HepG2 (cell line): ENCODE data around the gene OR2AT4. TPM values are rescaled to one million over a fixed set of nuclear protein-coding genes. Genes with fewer than 3 reads are reported as not detected.

Source experiments
- ATAC-seq: fragments of 200-7000 bp; cut with Tn5 transposase; 3 replicates; pipeline ENCODE4 v1.9.1; 2020; ENCODE audit warnings: mild to moderate bottlenecking, moderate library complexity
- BruUV-seq: library from RNA; stranded (reverse); fragments of 400-500 nt; replicated peaks from 2 replicates; lab custom pipeline; 2021; lab: Mats Ljungman, UMichigan
- CTCF ChIA-PET: fragments of 300-600 bp; formaldehyde crosslinking; extraction: SDS; loops from one replicate; lab custom pipeline; 2021; ENCODE audit warnings: low total read pairs, inconsistent platforms, low intra/inter-chr PET ratio; lab: Yijun Ruan, JAX
- POLR2A ChIA-PET: fragments of 350-600 bp; sonication (Branson Sonifier 250); formaldehyde crosslinking; loops from one replicate; lab custom pipeline; 2020; ENCODE audit warnings: antibody characterized with exemption, inconsistent platforms; lab: Yijun Ruan, JAX
- DNase-seq: peaks from one replicate; pipeline ENCODE4 v3.0.0-alpha.2; 2015; ENCODE audit warnings: low spot score
- FAIRE-seq: peaks from 3 replicates; lab custom pipeline; 2011; peaks lifted over from hg19 to GRCh38; lab: Jason Lieb, UNC
- H2AFZ ChIP-seq: one replicate; pipeline ENCODE4 v1.6.1; 2011; ENCODE audit warnings: low read length, inconsistent platforms
- H3K27ac ChIP-seq: fragments of 300-600 bp; 3 replicates; pipeline ENCODE4 v1.8.0; 2011; ENCODE audit warnings: mixed run types, mild to moderate bottlenecking, mixed read lengths, low read length, inconsistent platforms; ENCODE audit not compliant: insufficient read depth; ENCODE audit errors: extremely low read length
- H3K27me3 ChIP-seq, 2 experiments: fragments of 200-600 bp in 1 of 2; 2 replicates in 1 of 2; 3 replicates in 1 of 2; pipeline versions ENCODE4 v1.6.0 to v1.8.0; 2011; ENCODE audit warnings: low read length in 2 of 2, mild to moderate bottlenecking in 2 of 2, moderate library complexity in 2 of 2, inconsistent platforms in 1 of 2; ENCODE audit not compliant: insufficient read depth in 2 of 2, control insufficient read depth in 1 of 2
- H3K36me3 ChIP-seq, 2 experiments: fragments of 200-600 bp in 1 of 2; replicated peaks in 1 of 2; 2 replicates in 1 of 2; 3 replicates in 1 of 2; pipeline versions ENCODE4 v1.5.1 to v1.8.0; 2011; ENCODE audit warnings: low read length in 2 of 2, inconsistent platforms in 1 of 2; ENCODE audit not compliant: insufficient read depth in 2 of 2, control insufficient read depth in 1 of 2
- H3K4me1 ChIP-seq: 2 replicates; pipeline ENCODE4 v1.5.1; 2012; ENCODE audit warnings: low read length, inconsistent platforms; ENCODE audit not compliant: insufficient read depth
- H3K4me2 ChIP-seq: 2 replicates; pipeline ENCODE4 v1.6.0; 2011; ENCODE audit warnings: low read depth, low read length, inconsistent platforms
- H3K4me3 ChIP-seq, 3 experiments: fragments of 200-600 bp in 1 of 3; sonication (generic), shearing (Covaris generic) in 1 of 3; replicated peaks in 1 of 3; 2 replicates each; pipeline ENCODE4 v1.5.1; 2011 to 2016; ENCODE audit warnings: low read length in 3 of 3, inconsistent platforms in 2 of 3, low read depth in 2 of 3, mild to moderate bottlenecking in 2 of 3, control low read depth in 1 of 3, mixed read lengths in 1 of 3; ENCODE audit not compliant: insufficient read depth in 1 of 3
- H3K79me2 ChIP-seq: one replicate; pipeline ENCODE4 v1.6.1; 2011; ENCODE audit warnings: low read length, inconsistent platforms; ENCODE audit not compliant: insufficient read depth
- H3K9ac ChIP-seq: 2 replicates; pipeline ENCODE4 v1.6.0; 2011; ENCODE audit warnings: mild to moderate bottlenecking, low read depth, low read length, inconsistent platforms; ENCODE audit not compliant: insufficient read depth
- H3K9me3 ChIP-seq: 2 replicates; pipeline ENCODE4 v1.5.1; 2012; ENCODE audit warnings: mild to moderate bottlenecking, low read length
- H4K20me1 ChIP-seq: 2 replicates; pipeline ENCODE4 v1.6.0; 2011; ENCODE audit warnings: inconsistent platforms, mild to moderate bottlenecking, low read length, moderate library complexity; ENCODE audit not compliant: insufficient read depth
- CBX5 ChIP-seq: sonication (generic); formaldehyde crosslinking; IDR thresholded peaks from 2 replicates; pipeline ENCODE4 v1.4.0; 2020; ENCODE audit warnings: missing genetic modification reagents, borderline replicate concordance
- HNF4A ChIP-seq: sonication (generic); formaldehyde crosslinking; IDR thresholded peaks from 2 replicates; pipeline ENCODE4 v1.4.0; 2020; ENCODE audit warnings: missing genetic modification reagents
- KLF11 ChIP-seq: IDR thresholded peaks from 2 replicates; pipeline ENCODE4 v1.6.1; 2016; ENCODE audit warnings: missing compliant biosample characterization
- MTA1 ChIP-seq: sonication (generic); formaldehyde crosslinking; IDR thresholded peaks from 2 replicates; pipeline ENCODE4 v1.4.0; 2020; ENCODE audit warnings: missing genetic modification reagents, mild to moderate bottlenecking, borderline replicate concordance
- ZNF3 ChIP-seq: IDR thresholded peaks from 2 replicates; pipeline ENCODE4 v1.7.0; 2017; ENCODE audit warnings: inconsistent platforms
- ZNF75D ChIP-seq: sonication (generic); formaldehyde crosslinking; IDR thresholded peaks from 2 replicates; pipeline ENCODE4 v1.8.1; 2023; ENCODE audit warnings: missing genetic modification reagents, mild to moderate bottlenecking, borderline replicate concordance
- ZNF777 ChIP-seq: sonication (generic); formaldehyde crosslinking; IDR thresholded peaks from 2 replicates; pipeline ENCODE4 v1.4.0; 2020; ENCODE audit warnings: missing genetic modification reagents
- in situ Hi-C: cut with HindIII; loops from 2 replicates; pipeline ENCODE4 v1.10.0; 2017; ENCODE audit warnings: low pct_unique_long_range_greater_than_20kb; ENCODE audit not compliant: extremely low pct_ligation_motif_present
- intact Hi-C: fragments of 100-400 bp; cut with micrococcal nuclease; formaldehyde crosslinking; loops from one replicate; pipeline ENCODE4 v1.10.0; 2022; ENCODE audit not compliant: unreplicated experiment
- polyA plus RNA-seq, 8 experiments: library from polyadenylated mRNA; depleted of rRNA in 3 of 8; stranded (reverse) in 7 of 8; unstranded in 1 of 8; fragments of >200 nt; fragmentation: Illumina TruSeq in 4 of 8; extraction: Trizol in 4 of 8; gene quantifications; 2 replicates each; pipeline versions ENCODE4 v1.2.1 to v1.2.3, GENCODE V29; 2011 to 2016; ENCODE audit warnings: low read depth in 4 of 8, missing spikeins in 1 of 8, mixed read lengths in 1 of 8; ENCODE audit not compliant: insufficient read depth in 1 of 8
- total RNA-seq, 5 experiments: library from RNA; depleted of rRNA; stranded (reverse); fragments of >200 nt; fragmentation: Illumina TruSeq; extraction: Trizol; gene quantifications; 2 replicates each; pipeline ENCODE4 v1.2.3, GENCODE V29; 2016; ENCODE audit warnings: low read depth in 1 of 5
- TF ChIP-seq, protein P1 (sequence below): sonication (generic); formaldehyde crosslinking; IDR thresholded peaks from 2 replicates; pipeline ENCODE4 v1.5.1; 2020; ENCODE audit warnings: missing genetic modification reagents, mild to moderate bottlenecking, borderline replicate concordance
- TF ChIP-seq, protein P2 (sequence below): sonication (generic); formaldehyde crosslinking; IDR thresholded peaks from 2 replicates; pipeline ENCODE4 v1.5.1; 2020; ENCODE audit warnings: missing genetic modification reagents, mild to moderate bottlenecking, borderline replicate concordance
- TF ChIP-seq, protein P3 (sequence below): sonication (generic); formaldehyde crosslinking; IDR thresholded peaks from 2 replicates; pipeline ENCODE4 v1.8.0; 2022; ENCODE audit warnings: mild to moderate bottlenecking, missing genetic modification reagents

The OR2AT4 gene
- total and polyA plus RNA-seq, 2 of the 13 experiments (the other 11 are each of a cell fraction or from before 2014, with no cell fraction given), result not detected

DNA sequence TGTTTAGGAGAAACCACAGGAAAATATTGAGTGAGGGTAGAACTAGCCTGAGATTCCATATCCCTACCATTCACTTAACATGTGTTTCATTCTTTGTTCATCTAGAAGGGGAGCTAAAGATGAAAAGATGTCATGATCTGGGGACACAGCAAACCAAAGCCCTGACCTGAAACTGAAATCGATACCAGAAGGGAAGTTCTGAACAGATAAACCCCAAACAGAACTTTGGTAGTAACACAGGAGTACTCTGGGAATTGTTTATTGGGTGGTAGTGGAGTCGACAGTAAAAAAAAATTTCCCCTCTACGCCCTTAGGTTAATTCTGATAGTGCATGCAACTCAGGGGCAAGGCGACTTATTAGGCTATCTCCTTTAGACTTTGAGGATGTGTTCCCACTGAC lies 27.2 kb downstream of the OR2AT4 start (continued):
- no peak for TF ChIP-seq ZNF3

DNA sequence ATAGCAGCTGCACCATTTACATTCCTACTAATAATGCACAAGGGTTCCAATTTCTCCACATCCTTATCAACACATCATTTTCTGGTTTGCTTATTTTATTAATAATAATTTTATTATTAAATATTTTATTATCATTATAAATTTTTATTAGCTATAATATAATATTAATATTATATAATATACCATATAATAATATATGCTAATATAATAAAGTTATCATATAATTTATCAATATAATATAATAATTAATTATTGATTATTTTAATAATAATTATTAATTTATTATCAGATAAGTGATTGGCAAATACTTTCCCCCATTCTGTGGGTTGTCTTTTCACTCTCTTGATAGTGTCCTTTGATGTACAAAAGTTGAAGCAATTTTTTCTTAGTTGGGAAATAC lies 27.7 kb downstream of the OR2AT4 start:
- in situ Hi-C loops, result no loop called here
- no peak for DNase-seq
- Histone ChIP-seq H3K36me3 (no peaks in the 10 kb centered on the region), H3K79me2 (no peaks in the 10 kb centered on the region), H3K9me3 (no peaks in the 10 kb centered on the region), H3K27me3 (0 out of 5 replicates have a peak, but pooled peaks cover 0 to 1% of the 10 kb centered on the region in 2 experiments), H2AFZ (no peak overlapping the region), H3K4me1 (peaks cover 18% of the 10 kb centered on the region), H3K4me2 (no peak overlapping the region), H3K4me3 (no peak overlapping the region), H4K20me1 (no peaks in the 10 kb centered on the region), H3K27ac (no peak overlapping the region), H3K9ac (no peak overlapping the region)
- intact Hi-C loops, result no loop called here
- CTCF ChIA-PET, result no interaction called here
- no TSS peak for BruUV-seq
- POLR2A ChIA-PET, result no interaction called here
- FAIRE-seq, result no peak
- no peak for TF ChIP-seq CBX5 (CRISPR knock-in tag)
- no peak for TF ChIP-seq ZNF777 (CRISPR knock-in tag)
- TF ChIP-seq HNF4A (CRISPR knock-in tag), result no peak
- TF ChIP-seq, protein P1, sequence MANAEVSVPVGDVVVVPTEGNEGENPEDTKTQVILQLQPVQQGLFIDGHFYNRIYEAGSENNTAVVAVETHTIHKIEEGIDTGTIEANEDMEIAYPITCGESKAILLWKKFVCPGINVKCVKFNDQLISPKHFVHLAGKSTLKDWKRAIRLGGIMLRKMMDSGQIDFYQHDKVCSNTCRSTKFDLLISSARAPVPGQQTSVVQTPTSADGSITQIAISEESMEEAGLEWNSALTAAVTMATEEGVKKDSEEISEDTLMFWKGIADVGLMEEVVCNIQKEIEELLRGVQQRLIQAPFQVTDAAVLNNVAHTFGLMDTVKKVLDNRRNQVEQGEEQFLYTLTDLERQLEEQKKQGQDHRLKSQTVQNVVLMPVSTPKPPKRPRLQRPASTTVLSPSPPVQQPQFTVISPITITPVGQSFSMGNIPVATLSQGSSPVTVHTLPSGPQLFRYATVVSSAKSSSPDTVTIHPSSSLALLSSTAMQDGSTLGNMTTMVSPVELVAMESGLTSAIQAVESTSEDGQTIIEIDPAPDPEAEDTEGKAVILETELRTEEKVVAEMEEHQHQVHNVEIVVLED, result no peak
- no peak for TF ChIP-seq MTA1
- TF ChIP-seq KLF11 (CRISPR knock-in tag), result no peak
- TF ChIP-seq, protein P2, sequence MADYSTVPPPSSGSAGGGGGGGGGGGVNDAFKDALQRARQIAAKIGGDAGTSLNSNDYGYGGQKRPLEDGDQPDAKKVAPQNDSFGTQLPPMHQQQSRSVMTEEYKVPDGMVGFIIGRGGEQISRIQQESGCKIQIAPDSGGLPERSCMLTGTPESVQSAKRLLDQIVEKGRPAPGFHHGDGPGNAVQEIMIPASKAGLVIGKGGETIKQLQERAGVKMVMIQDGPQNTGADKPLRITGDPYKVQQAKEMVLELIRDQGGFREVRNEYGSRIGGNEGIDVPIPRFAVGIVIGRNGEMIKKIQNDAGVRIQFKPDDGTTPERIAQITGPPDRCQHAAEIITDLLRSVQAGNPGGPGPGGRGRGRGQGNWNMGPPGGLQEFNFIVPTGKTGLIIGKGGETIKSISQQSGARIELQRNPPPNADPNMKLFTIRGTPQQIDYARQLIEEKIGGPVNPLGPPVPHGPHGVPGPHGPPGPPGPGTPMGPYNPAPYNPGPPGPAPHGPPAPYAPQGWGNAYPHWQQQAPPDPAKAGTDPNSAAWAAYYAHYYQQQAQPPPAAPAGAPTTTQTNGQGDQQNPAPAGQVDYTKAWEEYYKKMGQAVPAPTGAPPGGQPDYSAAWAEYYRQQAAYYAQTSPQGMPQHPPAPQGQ (CRISPR knock-in tag), result no peak
- TF ChIP-seq, protein P3, sequence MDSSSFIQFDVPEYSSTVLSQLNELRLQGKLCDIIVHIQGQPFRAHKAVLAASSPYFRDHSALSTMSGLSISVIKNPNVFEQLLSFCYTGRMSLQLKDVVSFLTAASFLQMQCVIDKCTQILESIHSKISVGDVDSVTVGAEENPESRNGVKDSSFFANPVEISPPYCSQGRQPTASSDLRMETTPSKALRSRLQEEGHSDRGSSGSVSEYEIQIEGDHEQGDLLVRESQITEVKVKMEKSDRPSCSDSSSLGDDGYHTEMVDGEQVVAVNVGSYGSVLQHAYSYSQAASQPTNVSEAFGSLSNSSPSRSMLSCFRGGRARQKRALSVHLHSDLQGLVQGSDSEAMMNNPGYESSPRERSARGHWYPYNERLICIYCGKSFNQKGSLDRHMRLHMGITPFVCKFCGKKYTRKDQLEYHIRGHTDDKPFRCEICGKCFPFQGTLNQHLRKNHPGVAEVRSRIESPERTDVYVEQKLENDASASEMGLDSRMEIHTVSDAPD (CRISPR knock-in tag), result no peak
- no peak for TF ChIP-seq ZNF75D
- ATAC-seq, result no peak
